Esophagus squamous epithelium (tissue), 5 donors: ENCODE data around the gene PDE9A. TPM values are rescaled to one million over a fixed set of nuclear protein-coding genes. Genes with fewer than 3 reads are reported as not detected.

Experiments used
- DNase-seq: peaks from one replicate; lab custom pipeline; 2025; lab: John Stamatoyannopoulos, UW
- H3K27ac ChIP-seq, 4 donors: fragments of 200-600 bp; sonication (generic); one replicate each; pipeline ENCODE4 v1.5.1; 2016 to 2019; ENCODE audit warnings: mild to moderate bottlenecking in 1 of 4
- H3K27me3 ChIP-seq, 4 donors: fragments of 200-600 bp; sonication (generic); 1 replicate in 3 of 4; 2 replicates in 1 of 4; pipeline versions ENCODE4 v1.5.1 to v1.6.0; 2017 to 2021; ENCODE audit warnings: antibody characterized with exemption in 1 of 4
- H3K36me3 ChIP-seq, 3 donors: fragments of 200-600 bp; sonication (generic); one replicate each; pipeline ENCODE4 v1.5.1; 2016 to 2019
- H3K4me1 ChIP-seq, 3 donors: fragments of 200-600 bp; sonication (generic); one replicate each; pipeline ENCODE4 v1.5.1; 2017 to 2019
- H3K4me3 ChIP-seq, 4 donors: fragments of 200-600 bp; sonication (generic); 1 replicate in 3 of 4; 2 replicates in 1 of 4; pipeline ENCODE4 v1.5.1; 2016 to 2019; ENCODE audit warnings: mild to moderate bottlenecking in 2 of 4, moderate library complexity in 1 of 4
- H3K9me3 ChIP-seq, 3 donors: fragments of 200-600 bp; sonication (generic); one replicate each; pipeline ENCODE4 v1.5.1; 2016 to 2019
- CTCF ChIP-seq, 6 experiments: fragments of 450-650 bp in 4 of 6; fragments of 200-600 bp in 2 of 6; sonication (generic) in 2 of 6; IDR thresholded peaks; one replicate each; pipeline ENCODE4 v1.5.1; 2016 to 2019; ENCODE audit warnings: antibody characterized with exemption in 6 of 6, mild to moderate bottlenecking in 4 of 6, moderate library complexity in 4 of 6
- POLR2A ChIP-seq, 4 donors: fragments of 450-650 bp; IDR thresholded peaks; one replicate each; pipeline ENCODE4 v1.6.1; 2017; ENCODE audit warnings: antibody characterized with exemption in 4 of 4, mild to moderate bottlenecking in 4 of 4, moderate library complexity in 3 of 4
- WGBS, 2 donors: methylation state at CpG; one replicate each; pipeline ENCODE4 v1.1.5; 2018; 5-methylcytosine and 5-hydroxymethylcytosine counted together
- intact Hi-C: fragments of 100-400 bp; cut with DNase I; formaldehyde crosslinking; loops from one replicate; pipeline ENCODE4 v1.15.0; 2022
- total RNA-seq, 4 donors: library from RNA; depleted of rRNA; stranded (reverse); fragments of >200 nt; gene quantifications; one replicate each; pipeline ENCODE4 v1.1.0, GENCODE V29; 2016
- donor health status: DM: yes; HTN: yes; CAD: no.

The PDE9A gene
- total RNA-seq, 4 donors from 2014 or later = 0.61 to 2.9 (median 1.8) TPM

- DNase-seq = no peak
- Histone ChIP-seq H3K36me3 (no peaks in the 10 kb centered on the region), H3K9me3 (no peaks in the 10 kb centered on the region), H3K27me3 (peaks cover 0 to 69% (median 0%) of the 10 kb centered on the region in 4 donors), H3K27ac (no peak overlapping the region), H3K4me3 (no peak overlapping the region), H3K4me1 (peaks cover 0 to 15% (median 3%) of the 10 kb centered on the region in 3 donors)
- TF ChIP-seq POLR2A (IDR thresholded peaks at IDR 0.05) = no peak
- TF ChIP-seq CTCF (IDR thresholded peaks at IDR 0.05) = no peak
- 84 to 87% methylated on average over 7 of the region's 7 CpGs for WGBS, 2 donors
- intact Hi-C loops = no loop called here
These were observed 31.1 kb upstream of the PDE9A start for GRCh38 chr21:42622284-42622683.

- WGBS, 2 donors = 76% methylated on average over 7 of the region's 7 CpGs
- Histone ChIP-seq H3K36me3 (no peaks in the 10 kb centered on the region), H3K27me3 (peaks cover 0 to 62% (median 0%) of the 10 kb centered on the region in 4 donors), H3K9me3 (no peaks in the 10 kb centered on the region), H3K27ac (no peak overlapping the region), H3K4me3 (no peak overlapping the region), H3K4me1 (peaks cover 0 to 15% (median 3%) of the 10 kb centered on the region in 3 donors)
- TF ChIP-seq CTCF (IDR thresholded peaks at IDR 0.05) = no peak
- no peak for TF ChIP-seq POLR2A (IDR thresholded peaks at IDR 0.05)
- no peak for DNase-seq
- intact Hi-C loops = no loop called here
These were observed 29.7 kb upstream of the PDE9A start for GRCh38 chr21:42623694-42624093.

GRCh38 chr21:42624095-42624790 lies 29.2 kb upstream of the PDE9A start:
- intact Hi-C loops = no loop called here
- 48 to 68% methylated on average over 10 to 12 of the region's 13 CpGs for WGBS, 2 donors
- Histone ChIP-seq H3K9me3 (no peaks in the 10 kb centered on the region), H3K4me1 (peaks cover 0 to 15% (median 3%) of the 10 kb centered on the region in 3 donors), H3K27me3 (peaks cover 0 to 58% (median 0%) of the 10 kb centered on the region in 4 donors), H3K4me3 (no peak overlapping the region), H3K36me3 (no peaks in the 10 kb centered on the region), H3K27ac (no peak overlapping the region)
- no peak for DNase-seq
- TF ChIP-seq POLR2A (IDR thresholded peaks at IDR 0.05) (no peak), CTCF (IDR thresholded peaks at IDR 0.05) (no peak)

GRCh38 chr21:42624936-42625335 lies 28.5 kb upstream of the PDE9A start:
- WGBS, 2 donors = 54 to 85% methylated on average over 6 of the region's 6 CpGs
- TF ChIP-seq CTCF (IDR thresholded peaks at IDR 0.05) (no peak), POLR2A (IDR thresholded peaks at IDR 0.05) (no peak)

GRCh38 chr21:42626171-42626570 lies 27.2 kb upstream of the PDE9A start:
- no peak overlapping the region for H3K4me3 ChIP-seq
- DNase-seq = no peak
- H3K9me3 ChIP-seq = no peaks in the 10 kb centered on the region
- H3K27ac ChIP-seq = no peak overlapping the region
- TF ChIP-seq POLR2A (IDR thresholded peaks at IDR 0.05) (no peak), CTCF (IDR thresholded peaks at IDR 0.05) (no peak)
- intact Hi-C loops = no loop called here
- WGBS, 2 donors = 50 to 82% methylated on average over 1 to 8 of the region's 14 CpGs
- no peaks in the 10 kb centered on the region for H3K36me3 ChIP-seq
- H3K4me1 ChIP-seq = peaks cover 0 to 9% (median 3%) of the 10 kb centered on the region in 3 donors
- peaks cover 0 to 46% (median 0%) of the 10 kb centered on the region in 4 donors for H3K27me3 ChIP-seq

More at GRCh38 chr21:42624936-42625335, 28.5 kb upstream of the PDE9A start:
- Histone ChIP-seq H3K36me3 (no peaks in the 10 kb centered on the region), H3K4me3 (no peak overlapping the region), H3K4me1 (peaks cover 0 to 15% (median 3%) of the 10 kb centered on the region in 3 donors), H3K27ac (no peak overlapping the region), H3K9me3 (no peaks in the 10 kb centered on the region), H3K27me3 (peaks cover 0 to 51% (median 0%) of the 10 kb centered on the region in 4 donors)
- DNase-seq = no peak
- intact Hi-C loops = no loop called here
